NCI-H2171 (cell line): ENCODE data around the gene CHN2.
"Not testable (repeated sequence)": the region's sequence is repeated elsewhere in the genome, so short reads cannot be mapped to it uniquely, and the experiment has no call there.

Experiments
- DNase-seq: peaks from one replicate; lab custom pipeline; 2025; lab: John Stamatoyannopoulos, UW

Gene CHN2

DNA sequence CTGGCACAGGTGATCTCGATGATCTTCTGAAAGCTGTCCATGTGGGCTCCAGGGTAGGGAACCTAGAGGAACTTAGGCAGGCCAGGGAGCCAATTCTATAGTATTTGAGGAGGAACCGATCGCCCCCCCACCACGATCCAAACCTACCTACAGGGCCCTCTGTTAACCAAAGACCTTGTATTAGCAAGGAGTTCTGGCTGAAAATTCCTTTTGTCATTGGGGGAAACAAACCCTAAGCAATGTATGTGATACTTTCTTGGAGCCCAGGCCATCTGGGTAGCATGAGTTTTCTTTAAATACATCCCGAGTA is 62.1 kb downstream of the CHN2 start:
- DNase-seq: no peak

DNA sequence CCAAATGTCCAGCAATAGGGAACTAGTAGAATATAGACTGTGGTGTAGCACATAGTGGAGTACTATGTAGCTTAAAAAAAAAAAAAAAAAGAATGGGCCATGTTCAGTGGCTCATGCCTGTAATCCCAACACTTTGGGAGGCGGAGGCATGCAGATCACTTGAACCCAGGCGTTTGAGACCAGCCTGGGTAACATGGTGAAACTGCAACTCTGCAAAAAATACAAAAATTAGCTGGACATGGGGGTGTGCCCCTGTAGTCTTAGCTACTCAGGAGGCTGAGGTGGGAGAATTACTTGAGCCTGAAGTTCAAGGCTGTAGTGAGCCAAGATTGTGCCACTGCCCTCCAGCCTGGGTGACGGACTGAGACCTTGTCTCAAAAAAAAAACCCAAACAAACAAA is 64.4 kb downstream of the CHN2 start:
- DNase-seq: no peak

DNA sequence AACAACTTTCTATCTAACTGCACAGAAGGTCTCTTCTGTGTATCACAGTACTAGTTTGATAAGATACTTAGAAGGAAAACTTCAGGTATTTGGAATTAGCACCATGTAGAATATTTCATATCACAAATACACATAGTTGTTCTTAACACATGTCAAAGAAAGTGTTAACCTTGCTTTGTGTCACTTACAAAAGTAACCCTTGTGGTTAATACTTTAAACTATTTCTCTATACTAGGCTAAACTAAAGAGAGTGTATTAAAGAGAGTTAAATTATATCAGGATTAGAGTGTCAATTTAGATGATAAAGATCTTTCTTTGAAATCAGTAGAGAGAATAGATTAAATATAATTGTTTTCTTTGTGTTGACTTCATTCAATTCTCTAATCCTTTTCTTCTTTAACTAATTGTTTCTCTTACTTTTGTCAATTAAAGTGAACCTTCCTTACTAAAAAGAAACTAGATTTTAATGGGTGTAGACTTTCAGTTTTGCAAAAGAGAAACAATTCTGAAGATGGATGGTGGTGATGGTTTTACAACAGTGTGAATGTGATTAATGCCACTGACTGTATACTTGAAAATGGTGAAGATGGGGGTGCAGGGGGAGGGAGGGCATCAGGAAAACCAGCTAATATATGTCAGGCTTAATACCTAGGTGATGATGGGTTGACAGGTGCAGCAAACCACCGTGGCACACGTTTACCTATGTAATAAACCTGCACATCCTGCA is 67.8 kb downstream of the CHN2 start:
- no peak for DNase-seq

DNA sequence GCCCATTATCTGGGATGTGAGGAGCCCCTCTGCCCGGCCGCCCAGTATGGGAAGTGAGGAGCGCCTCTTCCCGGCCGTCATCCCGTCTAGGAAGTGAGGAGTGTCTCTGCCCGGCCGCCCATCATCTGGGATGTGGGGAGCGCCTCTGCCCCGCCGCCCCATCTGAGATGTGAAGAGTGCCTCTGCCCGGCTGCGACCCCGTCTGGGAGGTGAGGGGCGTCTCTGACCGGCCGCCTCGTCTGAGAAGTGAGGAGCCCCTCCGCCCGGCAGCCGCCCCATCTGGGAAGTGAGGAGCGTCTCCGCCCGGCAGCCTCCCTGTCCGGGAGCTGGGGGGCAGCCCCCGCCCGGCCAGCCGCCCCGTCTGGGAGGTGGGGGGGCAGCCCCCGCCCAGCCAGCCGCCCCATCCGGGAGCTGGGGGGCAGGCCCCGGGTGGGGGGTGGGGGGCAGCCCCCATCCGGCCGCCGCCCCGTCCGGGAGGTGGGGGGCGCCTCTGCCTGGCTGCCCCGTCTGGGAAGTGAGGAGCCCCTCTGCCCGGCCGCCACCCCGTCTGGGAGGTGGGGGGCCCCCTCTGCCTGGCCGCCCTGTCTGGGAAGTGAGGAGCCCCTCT is 69.1 kb downstream of the CHN2 start:
- DNase-seq: not testable (repeated sequence)

DNA sequence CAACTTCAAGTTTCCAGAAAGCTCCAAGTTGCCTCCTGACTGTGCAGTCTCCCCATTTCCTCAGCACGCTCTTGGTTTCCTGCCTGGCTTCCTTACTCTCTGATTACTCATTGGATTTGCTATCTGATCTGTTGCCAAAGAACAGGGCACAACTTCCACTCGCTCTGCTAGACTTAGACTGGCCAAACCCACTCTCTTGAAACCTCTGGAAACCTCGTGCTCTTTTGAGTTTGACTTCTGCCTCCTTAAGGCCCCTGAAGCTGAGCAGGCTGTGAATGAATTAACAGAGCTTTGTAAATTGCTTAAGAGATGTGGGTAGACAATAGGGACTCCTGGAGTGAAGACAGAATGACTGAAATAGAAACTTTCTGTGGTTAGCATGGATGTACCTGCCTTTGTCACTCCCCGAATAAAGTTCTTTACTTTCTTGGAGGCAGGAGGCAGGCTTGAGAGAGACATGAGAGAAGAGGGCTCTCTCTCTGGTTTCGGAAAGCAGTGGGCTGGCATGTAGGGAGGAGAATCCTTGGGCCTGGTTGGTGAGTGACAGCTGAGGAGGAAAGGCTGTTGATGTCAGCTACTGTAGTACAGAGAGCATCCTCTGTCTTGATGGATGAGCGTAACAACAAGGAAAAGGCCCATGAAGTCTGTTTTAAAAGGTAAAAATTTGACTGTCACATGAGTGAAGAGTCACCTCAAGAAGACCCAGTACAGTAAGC is 70.8 kb downstream of the CHN2 start:
- DNase-seq: no peak

DNA sequence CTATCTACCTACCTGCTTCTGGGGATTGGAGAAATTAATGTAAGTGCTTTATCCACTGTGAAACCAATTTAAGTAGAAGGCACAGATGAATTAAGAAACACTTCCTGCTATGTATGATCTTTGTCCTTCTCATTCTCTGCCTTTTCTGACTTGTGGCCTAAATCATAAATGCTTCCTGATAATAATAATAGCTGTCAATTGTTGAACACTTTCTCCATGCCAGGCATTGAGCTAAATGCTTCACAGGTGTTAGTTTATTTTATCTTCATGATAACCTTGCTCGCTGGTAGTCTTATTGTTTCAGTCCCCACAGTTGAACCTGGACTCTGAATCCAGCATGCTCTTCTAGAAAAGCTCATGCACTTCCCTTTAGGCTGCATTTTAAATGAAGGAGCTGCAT is 75.4 kb downstream of the CHN2 start:
- DNase-seq: no peak

DNA sequence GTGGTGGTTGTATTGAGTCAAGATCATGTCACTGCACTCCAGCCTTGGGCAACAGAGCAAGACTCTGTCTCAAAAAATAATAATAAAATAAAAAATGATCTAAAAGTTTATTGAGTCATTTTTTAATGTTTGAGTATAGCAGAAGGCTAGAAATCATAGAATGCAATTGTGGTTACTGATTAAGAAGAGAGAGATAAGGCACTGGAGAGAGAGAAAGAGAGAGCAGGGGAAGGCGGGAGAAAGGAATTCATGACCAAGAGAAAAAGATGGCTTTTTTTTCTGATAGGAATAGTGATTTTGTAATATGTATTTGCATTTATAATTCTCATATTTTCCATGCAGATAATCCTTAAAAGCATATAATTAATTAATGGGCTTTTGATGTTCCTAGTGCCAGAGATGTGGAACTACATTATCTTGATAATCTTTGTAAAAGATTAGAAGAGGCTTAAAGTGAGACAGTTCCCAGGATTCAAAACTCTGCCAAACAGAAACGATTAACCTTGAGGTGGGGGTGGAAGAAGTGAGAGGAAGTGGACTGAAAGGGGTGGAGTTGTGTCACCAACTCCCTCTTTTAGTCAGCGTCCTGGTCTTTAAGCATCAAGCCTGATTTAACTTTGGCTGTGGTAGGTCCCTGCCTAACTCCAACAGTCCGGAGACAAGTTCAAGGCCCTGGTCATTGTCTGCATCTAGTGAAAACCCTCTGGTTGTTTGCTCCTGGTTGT is 76.2 kb downstream of the CHN2 start:
- no peak for DNase-seq

DNA sequence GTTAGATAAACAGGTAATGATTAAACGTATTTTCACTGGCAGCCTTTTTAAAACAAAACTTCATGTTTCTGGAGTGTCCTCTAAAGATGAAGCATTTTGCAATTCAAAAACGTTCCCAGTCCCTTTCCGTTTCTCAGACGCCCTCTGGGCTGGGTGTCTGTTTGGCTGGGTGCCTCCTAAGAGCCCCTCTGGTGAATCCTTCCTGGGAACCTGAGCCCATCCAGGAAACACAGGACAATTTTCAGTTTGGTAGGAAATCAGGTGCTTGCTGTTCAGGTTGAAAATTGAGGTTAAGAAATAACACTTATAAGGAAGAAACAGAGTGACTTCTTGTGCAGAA is 76.7 kb downstream of the CHN2 start:
- DNase-seq: no peak

DNA sequence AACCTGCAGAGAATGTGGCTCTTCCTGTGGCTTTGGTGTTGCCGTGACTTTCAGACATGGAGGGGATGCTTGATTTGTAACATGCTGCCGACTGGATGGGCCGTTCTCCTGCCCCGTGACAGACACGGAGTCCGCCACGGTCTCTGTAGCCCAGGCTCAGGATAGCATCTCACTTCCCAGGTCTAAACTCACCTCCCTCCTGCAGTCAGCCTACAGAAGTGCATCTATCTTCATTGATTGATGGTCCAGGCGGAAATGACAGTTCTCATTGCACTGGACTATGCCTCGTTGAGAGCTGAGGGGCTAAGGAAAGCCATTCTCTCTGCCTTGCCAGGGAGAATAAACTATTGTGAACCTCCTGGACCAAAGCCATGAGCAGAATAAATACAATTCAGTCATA is 77.5 kb downstream of the CHN2 start:
- DNase-seq: no peak

DNA sequence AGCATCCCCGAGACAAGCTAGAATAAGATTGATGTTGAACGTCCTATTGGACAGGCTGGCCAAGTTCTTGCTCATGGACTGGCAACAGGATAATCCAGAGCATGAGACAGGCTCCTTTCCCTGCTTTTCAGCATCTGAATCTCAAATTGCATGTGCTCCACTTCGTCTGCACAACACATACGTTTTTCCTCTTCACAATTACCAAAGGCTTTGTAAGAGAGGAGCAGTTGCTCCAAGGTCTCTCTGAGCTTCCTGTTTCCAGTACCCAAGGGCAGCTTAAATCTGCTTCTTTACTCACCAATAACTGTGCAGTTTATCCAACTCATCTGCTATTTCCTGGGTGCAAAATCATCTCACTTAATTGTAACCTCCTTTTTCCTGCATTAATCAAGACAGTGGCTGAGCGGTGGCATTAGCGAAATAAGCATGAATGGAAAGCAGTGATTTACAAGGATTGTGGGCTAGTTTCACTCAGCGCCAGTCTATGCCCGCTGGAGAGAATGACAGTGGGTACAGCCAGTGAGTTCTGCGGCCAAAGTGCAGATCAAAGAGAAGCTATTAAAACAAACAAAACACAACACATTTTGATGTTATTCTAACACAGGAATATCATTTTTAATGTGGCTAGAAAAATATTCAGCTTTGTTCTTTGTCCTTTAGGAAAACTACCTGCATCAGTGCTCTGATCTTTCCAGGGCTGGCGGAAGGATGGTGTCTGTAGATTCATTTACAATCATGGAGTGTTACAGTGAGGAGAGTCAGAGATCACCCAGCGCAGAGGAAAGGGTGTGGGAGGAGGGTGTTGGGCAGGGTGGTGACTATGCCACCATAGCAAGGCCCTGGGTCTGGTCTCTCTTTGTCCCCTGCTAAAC is 79.8 kb downstream of the CHN2 start:
- DNase-seq: no peak

DNA sequence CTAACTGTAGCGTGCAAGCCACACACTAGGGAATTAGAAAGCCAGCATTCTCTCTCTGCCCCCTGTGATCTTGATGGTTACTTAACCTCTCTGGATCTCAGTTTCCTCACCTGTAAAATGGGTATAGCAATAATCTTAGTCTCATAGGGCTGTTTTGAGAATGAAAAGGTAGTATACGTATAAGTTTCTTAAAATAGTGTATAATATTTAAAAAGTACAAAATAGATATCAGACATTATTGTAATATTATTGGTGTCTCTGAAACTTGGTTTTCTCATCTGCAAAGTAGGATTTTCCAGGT is 80.4 kb downstream of the CHN2 start:
- DNase-seq: no peak

DNA sequence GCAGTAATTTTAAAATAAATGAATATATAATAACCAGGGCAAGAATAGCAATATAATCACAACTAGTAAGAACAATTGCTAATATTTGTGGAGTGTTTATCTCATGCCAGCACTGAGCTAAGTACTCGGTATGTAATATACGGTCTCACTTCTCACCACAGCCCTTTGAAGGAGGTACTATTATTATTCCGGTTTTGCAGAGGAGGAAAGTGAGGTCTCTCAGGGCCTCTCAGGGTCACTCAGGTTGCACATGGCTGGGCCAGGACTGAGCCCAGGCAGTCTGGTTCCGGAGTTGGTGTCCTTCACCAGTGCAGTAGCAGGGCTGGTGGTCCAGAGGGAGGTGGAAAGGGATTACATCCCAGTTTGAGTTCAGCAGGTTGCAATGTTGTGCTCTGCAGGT is 80.9 kb downstream of the CHN2 start:
- DNase-seq: no peak

DNA sequence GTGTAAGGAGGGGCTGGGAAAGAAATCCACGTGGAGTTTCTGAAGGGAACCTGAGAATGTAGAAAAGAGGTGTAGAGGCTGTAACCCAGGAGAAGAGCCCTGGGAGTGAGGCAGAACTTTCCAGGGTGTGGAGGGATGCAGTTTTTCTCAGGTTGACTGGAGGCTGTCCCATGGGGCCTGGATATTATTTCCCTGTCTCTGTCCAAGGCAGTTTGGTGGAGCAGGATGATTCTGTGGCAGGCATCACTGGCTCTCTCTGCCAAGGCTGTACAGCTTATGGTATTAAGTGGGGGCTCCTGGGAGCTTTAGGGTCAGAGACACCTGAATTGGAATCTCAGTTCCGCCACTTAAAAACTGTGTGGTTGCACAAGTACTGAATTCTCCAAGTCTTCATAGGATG is 81.6 kb downstream of the CHN2 start:
- no peak for DNase-seq

DNA sequence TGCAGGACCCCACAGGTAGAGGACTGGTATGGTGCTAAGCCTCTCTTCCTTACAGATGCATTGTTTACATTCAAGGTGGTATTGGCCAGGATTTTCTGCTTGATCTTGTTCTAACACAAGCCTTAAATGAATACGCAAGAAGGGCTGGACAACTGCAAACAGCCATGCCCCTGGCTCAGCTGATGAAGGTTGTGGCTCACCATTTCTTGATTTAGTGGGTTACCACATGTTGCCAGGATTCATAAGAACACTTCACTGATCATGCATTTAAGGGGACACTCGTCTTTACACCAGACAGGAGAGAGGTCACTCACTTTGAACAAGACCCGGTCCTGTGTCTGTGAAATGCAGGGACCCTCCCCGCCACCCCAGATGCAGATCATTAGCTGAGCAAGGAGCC is 82.2 kb downstream of the CHN2 start:
- no peak for DNase-seq

DNA sequence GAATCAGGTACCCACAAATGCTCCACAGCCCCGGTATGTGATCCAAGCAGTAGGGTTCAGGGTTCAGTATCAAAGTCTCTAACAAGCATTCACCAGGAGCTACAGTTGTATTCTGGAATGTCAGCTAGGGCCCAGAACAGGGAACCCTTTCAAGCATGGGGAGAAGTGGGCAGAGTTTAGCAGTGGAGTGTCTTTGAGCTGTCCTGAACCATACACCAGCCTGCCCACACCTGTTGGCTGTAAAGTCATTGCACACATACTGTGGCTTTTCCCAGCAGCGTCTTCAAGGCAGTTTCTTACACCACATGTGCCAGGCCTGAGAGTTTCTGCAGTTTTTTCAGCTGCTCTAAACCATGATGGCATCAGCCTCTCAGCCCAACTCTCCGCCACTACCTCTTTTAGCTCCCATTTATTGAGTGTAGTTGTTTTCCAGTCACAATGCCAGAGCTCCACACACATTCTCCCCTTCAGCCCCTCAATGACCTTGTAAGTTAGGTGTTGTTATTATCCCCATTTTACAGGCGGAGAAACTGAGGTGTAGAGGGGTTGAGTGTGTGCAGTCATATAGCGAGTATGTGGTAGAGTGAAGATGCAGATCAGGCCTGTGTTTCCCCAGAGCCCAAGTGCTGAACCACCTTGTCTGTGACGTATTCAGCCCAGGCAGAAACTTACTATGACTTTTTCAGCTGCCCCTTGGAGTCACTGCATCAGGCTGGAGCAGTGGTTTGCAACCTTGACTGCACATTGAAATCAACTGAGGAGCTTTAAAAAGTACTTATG is 83.1 kb downstream of the CHN2 start:
- no peak for DNase-seq

DNA sequence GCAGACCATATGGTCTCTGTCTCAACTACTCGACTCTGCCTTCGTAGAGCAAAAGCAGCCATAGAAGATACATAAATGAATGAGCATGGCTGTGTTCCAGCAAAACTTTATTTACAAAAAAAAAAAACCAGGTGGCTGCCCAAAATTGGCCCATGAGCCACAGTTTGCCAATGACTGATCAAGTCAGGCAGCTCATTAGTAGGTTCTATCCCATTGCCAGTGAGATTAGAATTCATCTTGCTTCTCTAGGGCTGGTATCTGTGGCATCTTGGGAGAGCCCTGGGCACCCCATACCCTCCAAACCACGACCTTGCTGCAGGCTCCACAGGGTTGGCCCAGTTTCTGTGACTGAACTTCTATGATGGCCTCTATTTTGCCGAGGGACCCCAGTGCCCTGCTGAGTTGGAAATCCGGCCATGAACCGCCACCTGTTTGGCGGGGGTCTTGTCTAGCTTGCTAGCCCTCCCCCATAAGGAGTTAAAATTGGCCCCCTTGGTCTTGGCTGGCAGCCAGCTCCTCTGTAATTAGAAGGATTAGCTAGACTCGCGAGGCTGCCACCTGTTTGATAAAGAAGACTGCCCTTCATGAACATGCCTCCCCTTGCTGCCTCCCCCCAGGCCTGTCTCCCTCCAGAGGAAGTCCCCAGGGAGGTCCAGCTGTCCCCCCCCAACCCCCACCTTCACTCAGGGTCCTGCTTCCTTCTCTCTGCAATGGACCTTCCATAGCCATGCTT is 83.9 kb downstream of the CHN2 start:
- DNase-seq: peak; percentile 45

DNA sequence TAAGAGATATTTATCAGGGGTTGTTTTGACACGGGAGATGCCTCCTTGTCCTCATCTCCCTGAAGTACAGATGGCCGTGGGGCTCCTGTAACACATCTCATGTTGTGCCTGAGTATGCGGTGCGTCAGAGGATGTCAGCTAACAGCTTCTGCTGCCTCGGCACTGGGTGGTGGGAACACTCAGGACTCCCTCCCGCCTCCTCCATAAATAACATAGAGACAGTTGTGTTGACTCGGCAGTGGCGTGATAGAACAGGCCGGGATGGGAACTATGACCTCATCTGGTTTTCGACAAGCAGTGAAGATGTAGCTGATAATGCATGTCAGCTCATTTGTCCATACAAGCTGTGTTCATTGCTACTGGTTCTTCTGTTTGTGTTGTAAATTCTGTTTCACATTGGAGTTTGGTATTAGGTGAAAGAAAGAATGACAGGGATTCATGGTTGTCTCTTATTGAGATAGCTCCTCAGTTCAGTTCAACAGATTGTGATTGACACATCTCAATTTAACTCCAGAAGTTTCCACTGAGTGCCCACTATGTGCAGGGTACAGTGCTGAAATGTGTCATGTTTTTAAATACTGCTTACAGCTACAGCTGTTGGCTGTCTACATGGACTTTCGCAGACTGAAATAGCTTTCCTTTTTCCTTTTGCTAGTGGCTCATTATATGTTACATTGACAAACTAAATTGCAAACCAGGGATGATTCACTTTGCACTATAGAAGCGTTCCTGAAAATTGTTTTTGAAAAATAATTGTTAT is 87.4 kb downstream of the CHN2 start:
- DNase-seq: peak; percentile 95

DNA sequence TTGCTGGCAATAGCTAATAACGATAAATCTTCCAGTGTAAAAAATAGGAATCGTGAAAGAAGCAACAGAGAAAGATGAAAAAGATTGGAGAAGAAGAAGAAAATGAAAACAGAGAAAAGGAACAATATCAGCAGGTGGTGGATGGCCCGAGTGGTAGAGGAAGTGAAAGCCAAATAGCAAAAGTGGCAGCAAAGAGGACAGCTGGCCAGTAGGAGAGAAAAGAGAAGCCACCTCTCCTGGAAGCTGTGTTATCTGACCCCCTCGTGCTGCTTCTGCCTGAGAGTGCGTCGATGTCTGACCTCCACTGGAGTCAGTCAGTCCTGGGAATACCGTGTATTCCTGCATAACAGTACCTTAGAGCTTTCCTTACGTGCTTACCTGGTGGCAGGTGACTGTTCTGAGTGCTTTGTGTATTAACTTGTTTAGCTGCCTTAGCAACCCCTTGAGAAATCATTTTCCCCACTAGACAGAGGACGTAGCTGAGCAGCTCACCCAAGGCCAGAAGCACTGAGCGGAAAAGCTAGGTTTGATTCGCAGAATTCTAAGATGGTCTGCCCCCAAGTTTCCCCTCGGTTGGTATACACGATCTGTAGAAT is 88.3 kb downstream of the CHN2 start:
- no peak for DNase-seq

DNA sequence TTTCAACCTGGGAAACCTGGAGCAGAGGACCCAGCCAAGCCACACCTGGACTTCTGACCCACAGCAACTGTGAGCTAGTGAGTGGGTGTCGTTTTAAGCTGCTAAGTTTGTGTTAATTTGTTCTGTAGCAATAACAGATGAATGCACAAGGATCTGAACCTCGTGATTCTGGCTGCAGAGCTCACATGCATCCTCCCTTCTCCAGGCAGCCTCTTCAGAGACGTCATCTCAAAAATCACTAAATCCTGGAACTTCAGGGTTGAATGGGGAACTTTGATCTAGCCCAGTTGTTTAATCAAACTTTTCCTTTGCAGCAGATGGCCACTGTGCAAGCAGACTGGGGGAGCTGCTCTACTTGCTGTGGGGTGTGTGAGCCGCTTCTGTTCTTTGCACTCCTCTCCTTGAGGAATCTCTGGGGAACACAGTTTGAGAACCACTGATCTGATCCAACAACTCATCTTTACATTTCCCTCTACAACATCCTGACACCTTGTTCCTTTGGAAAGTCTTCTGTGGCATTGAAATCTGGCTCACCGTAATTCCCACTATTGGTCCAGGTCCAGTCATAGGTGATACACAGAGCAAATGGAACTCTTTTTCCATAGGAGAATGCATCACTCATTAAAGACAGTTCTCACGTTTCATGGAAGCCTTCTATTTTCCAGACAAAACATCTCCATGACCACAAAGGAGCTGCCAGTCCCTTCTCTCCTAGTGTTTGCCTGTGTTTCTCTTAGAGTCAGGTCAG is 90.3 kb downstream of the CHN2 start:
- no peak for DNase-seq
